Neural cell (in vitro differentiated cells): ENCODE results near the gene L3MBTL4. TPM values are rescaled to one million over a fixed set of nuclear protein-coding genes. Genes with fewer than 3 reads are reported as not detected.

Experiments
- H2AFZ ChIP-seq: fragments of 200-600, 300-800 bp; sonication (generic), shearing (Covaris generic); 2 replicates; pipeline ENCODE4 v1.6.0; 2014; ENCODE audit warnings: low read depth, mild to moderate bottlenecking, antibody characterized with exemption, low read length, moderate library complexity
- H3F3A ChIP-seq: fragments of 200-600 bp; shearing (Covaris generic); 2 replicates; pipeline ENCODE4 v1.6.1; 2016; ENCODE audit warnings: mild to moderate bottlenecking, moderate library complexity, mixed read lengths, antibody characterized with exemption, low read length; ENCODE audit not compliant: insufficient read depth, poor library complexity, severe bottlenecking
- H3K27ac ChIP-seq: fragments of 200-600, 300-800 bp; sonication (generic), shearing (Covaris generic); 2 replicates; pipeline ENCODE4 v1.5.1; 2014; ENCODE audit warnings: mild to moderate bottlenecking, low read length, moderate library complexity
- H3K27me3 ChIP-seq: fragments of 300-800, 200-600 bp; sonication (generic), shearing (Covaris generic); 2 replicates; pipeline ENCODE4 v1.6.0; 2014; ENCODE audit warnings: mild to moderate bottlenecking, low read depth, low read length, moderate library complexity; ENCODE audit not compliant: insufficient read depth
- H3K36me3 ChIP-seq: fragments of 300-800, 200-600 bp; sonication (generic), shearing (Covaris generic); 2 replicates; pipeline ENCODE4 v1.5.1; 2014; ENCODE audit warnings: mild to moderate bottlenecking, antibody characterized with exemption, low read length, moderate library complexity; ENCODE audit not compliant: insufficient read depth
- H3K4me2 ChIP-seq: fragments of 300-800, 200-600 bp; sonication (generic), shearing (Covaris generic); 2 replicates; pipeline ENCODE4 v1.6.0; 2014; ENCODE audit warnings: mild to moderate bottlenecking, low read length
- H3K4me3 ChIP-seq: fragments of 300-800, 200-600 bp; sonication (generic), shearing (Covaris generic); 2 replicates; pipeline ENCODE4 v1.5.1; 2014; ENCODE audit warnings: mild to moderate bottlenecking, low read length, moderate library complexity
- H3K79me2 ChIP-seq: fragments of 200-600 bp; shearing (Covaris generic); replicated peaks from 2 replicates; pipeline ENCODE4 v1.6.0; 2014; ENCODE audit warnings: mild to moderate bottlenecking, low read length, moderate library complexity; ENCODE audit not compliant: insufficient read depth
- H3K9ac ChIP-seq: fragments of 300-800, 200-600 bp; sonication (generic), shearing (Covaris generic); 2 replicates; pipeline ENCODE4 v1.6.1; 2016; ENCODE audit warnings: mild to moderate bottlenecking, low read length, mixed read lengths
- H3K9me2 ChIP-seq: fragments of 200-600 bp; shearing (Covaris generic); 2 replicates; pipeline ENCODE4 v1.6.1; 2016; ENCODE audit warnings: mild to moderate bottlenecking, low read length, mixed read lengths; ENCODE audit not compliant: insufficient read depth
- H3K9me3 ChIP-seq: fragments of 200-600, 300-800 bp; sonication (generic), shearing (Covaris generic); 2 replicates; pipeline ENCODE4 v1.6.1; 2016; ENCODE audit warnings: mild to moderate bottlenecking, mixed run types, low read length, moderate library complexity, mixed read lengths
- H4K20me1 ChIP-seq: fragments of 200-600 bp; shearing (Covaris generic); 2 replicates; pipeline ENCODE4 v1.6.1; 2016; ENCODE audit warnings: mild to moderate bottlenecking, mixed run types; ENCODE audit not compliant: insufficient read depth
- CTCF ChIP-seq: fragments of 450-650 bp; IDR thresholded peaks from 2 replicates; pipeline ENCODE4 v1.5.1; 2014; ENCODE audit warnings: antibody characterized with exemption, mild to moderate bottlenecking, moderate library complexity; ENCODE audit not compliant: poor library complexity, severe bottlenecking
- EP300 ChIP-seq: fragments of 450-650 bp; conservative IDR thresholded peaks from 2 replicates; pipeline ENCODE4 v1.6.1; 2014; ENCODE audit warnings: antibody characterized with exemption, mild to moderate bottlenecking, moderate library complexity; ENCODE audit not compliant: poor library complexity, severe bottlenecking
- EZH2 ChIP-seq: fragments of 200-600, 300-800 bp; shearing (Covaris generic), sonication (generic); IDR thresholded peaks from 2 replicates; pipeline ENCODE4 v1.6.1; 2014; ENCODE audit warnings: antibody characterized with exemption, low read length, borderline replicate concordance, mild to moderate bottlenecking; ENCODE audit not compliant: insufficient read depth, poor library complexity, severe bottlenecking
- MXI1 ChIP-seq: fragments of 450-650 bp; conservative IDR thresholded peaks from 2 replicates; pipeline ENCODE4 v1.6.1; 2014; ENCODE audit warnings: antibody characterized with exemption, mild to moderate bottlenecking; ENCODE audit not compliant: poor library complexity, severe bottlenecking
- POLR2AphosphoS5 ChIP-seq: IDR thresholded peaks from 2 replicates; pipeline ENCODE4 v1.6.1; 2012
- RAD21 ChIP-seq: fragments of 450-650 bp; conservative IDR thresholded peaks from 2 replicates; pipeline ENCODE4 v1.6.1; 2014; ENCODE audit warnings: antibody characterized with exemption, mild to moderate bottlenecking, moderate library complexity
- REST ChIP-seq: IDR thresholded peaks from 2 replicates; pipeline ENCODE4 v1.6.1; 2012; ENCODE audit warnings: borderline replicate concordance
- SMC3 ChIP-seq: fragments of 450-650 bp; conservative IDR thresholded peaks from 2 replicates; pipeline ENCODE4 v1.6.1; 2014; ENCODE audit warnings: antibody characterized with exemption, mild to moderate bottlenecking, moderate library complexity; ENCODE audit not compliant: poor library complexity
- TAF1 ChIP-seq: IDR thresholded peaks from 2 replicates; pipeline ENCODE4 v1.6.1; 2012; ENCODE audit warnings: low read depth
- polyA plus RNA-seq: library from polyadenylated mRNA; depleted of rRNA; stranded (reverse); fragments of >200 nt; gene quantifications from 2 replicates; pipeline ENCODE4 v1.2.3, GENCODE V29; 2014

L3MBTL4 gene
- polyA plus RNA-seq, 1 donor from 2014 or later, result 0.90 TPM

GRCh38 chr18:5961828-5962150 is 452.9 kb downstream of the L3MBTL4 start:
- Histone ChIP-seq H3K79me2 (no peaks in the 10 kb centered on the region), H3K27ac (no peak overlapping the region), H3K4me3 (no peak overlapping the region), H3F3A (no peaks in the 10 kb centered on the region), H3K27me3 (no peaks in the 10 kb centered on the region), H3K9ac (no peak overlapping the region), H2AFZ (no peak overlapping the region), H3K36me3 (no peaks in the 10 kb centered on the region), H4K20me1 (no peaks in the 10 kb centered on the region), H3K9me3 (no peaks in the 10 kb centered on the region), H3K4me2 (no peak overlapping the region), H3K9me2 (no peaks in the 10 kb centered on the region)
- no peak for TF ChIP-seq RAD21
- TF ChIP-seq REST, result no peak
- no peak for TF ChIP-seq CTCF

- H3K9ac ChIP-seq, result no peak overlapping the region
- H3K27ac ChIP-seq, result no peak overlapping the region
- no peak overlapping the region for H2AFZ ChIP-seq
- no peaks in the 10 kb centered on the region for H3K79me2 ChIP-seq
- H4K20me1 ChIP-seq, result no peaks in the 10 kb centered on the region
- no peaks in the 10 kb centered on the region for H3K9me3 ChIP-seq
- no peak overlapping the region for H3K4me2 ChIP-seq
- no peak for TF ChIP-seq CTCF
- TF ChIP-seq POLR2AphosphoS5, result no peak
- TF ChIP-seq RAD21, result no peak
- TF ChIP-seq SMC3, result no peak
- no peak for TF ChIP-seq TAF1
- TF ChIP-seq EP300, result no peak
- TF ChIP-seq REST, result no peak
- TF ChIP-seq EZH2, result no peak
- no peak for TF ChIP-seq MXI1
- H3K36me3 ChIP-seq, result no peaks in the 10 kb centered on the region
- H3K9me2 ChIP-seq, result no peaks in the 10 kb centered on the region
- H3K4me3 ChIP-seq, result no peak overlapping the region
- no peaks in the 10 kb centered on the region for H3K27me3 ChIP-seq
- no peaks in the 10 kb centered on the region for H3F3A ChIP-seq
Measured at GRCh38 chr18:5961097-5961827, 453.4 kb downstream of the L3MBTL4 start.
